ENCODE data around the gene PRCD.
"Not testable (repeated sequence)": the region's sequence is repeated elsewhere in the genome, so short reads cannot be mapped to it uniquely, and the experiment has no call there.

PRCD gene

DNA sequence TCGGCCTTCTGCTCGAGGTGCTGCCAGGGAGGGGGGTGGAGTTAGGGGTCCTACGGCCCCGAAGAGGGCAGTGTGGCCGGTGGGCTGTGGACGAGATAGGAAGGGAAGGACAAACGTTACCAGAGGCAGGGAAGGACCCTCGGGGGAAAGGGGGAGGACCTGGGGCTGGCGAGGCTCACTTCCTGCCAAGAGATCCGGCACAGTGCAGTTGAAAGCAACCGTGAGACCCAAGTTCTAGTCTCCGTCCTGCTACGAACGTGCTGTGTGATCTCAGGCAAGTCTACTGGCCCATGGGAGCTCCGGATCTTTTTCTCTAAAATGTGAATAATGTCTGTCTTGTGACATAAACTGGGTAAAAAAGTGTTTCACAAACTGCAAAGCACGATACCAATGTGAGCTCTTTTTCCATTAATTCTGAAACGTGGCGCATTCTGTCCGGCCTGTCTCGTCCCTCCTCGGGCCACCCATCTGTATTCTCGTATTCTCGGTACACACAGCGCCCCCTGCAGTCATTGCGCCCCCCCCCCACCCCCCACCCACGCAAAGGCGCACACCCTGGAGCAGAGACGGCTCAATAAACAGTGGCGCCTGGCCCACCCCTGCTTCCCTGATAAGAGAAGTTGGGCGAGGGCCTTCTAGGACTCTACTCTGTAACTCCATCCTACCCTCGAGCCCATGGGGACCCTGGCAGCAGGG is 11.2 kb upstream of the PRCD start:
- no peak for DNase-seq

DNA sequence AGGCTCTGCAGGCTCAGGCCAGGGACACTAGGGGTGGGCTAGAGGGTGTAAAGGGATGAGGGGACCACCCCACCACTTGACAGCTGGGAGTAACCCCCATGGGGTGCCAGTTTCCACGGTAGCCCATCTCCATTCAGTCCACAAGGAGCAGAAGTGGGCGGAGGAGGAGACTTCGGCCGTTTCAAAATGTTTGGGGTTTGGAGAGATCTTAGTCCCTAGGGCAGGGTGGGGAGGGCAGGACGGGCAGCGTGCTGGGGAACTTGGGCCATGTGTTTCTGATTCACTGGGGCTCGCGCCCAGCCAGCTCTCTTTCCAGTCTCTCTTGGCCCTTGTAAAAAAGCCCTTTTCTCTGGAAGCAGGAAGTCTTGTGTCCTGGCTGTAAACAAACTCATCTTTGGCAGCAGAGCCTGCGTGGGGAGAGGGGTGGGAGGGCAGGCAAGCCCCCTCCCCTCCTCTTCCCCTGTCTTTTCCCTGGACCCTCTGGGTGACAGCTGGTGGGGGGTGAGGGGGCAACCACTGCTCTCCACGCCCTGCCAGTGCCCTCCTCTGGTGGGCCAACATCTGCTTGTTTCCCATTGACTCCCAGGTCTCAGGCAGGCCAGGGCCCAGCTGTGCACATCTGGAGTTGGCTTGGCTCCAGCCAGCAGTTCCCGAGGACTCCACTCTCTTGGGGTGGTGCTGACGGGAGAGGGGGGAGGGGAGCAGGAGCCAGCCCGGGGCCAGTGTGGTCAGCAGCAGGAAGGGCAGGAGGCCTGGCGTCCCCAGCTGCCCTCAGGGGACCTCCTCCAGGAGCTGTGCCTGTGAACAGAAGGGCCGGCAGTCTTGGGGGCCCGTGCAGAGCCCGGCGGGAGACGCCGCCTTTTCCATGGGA is 10.4 kb upstream of the PRCD start:
- DNase-seq, result peak; percentile 42

DNA sequence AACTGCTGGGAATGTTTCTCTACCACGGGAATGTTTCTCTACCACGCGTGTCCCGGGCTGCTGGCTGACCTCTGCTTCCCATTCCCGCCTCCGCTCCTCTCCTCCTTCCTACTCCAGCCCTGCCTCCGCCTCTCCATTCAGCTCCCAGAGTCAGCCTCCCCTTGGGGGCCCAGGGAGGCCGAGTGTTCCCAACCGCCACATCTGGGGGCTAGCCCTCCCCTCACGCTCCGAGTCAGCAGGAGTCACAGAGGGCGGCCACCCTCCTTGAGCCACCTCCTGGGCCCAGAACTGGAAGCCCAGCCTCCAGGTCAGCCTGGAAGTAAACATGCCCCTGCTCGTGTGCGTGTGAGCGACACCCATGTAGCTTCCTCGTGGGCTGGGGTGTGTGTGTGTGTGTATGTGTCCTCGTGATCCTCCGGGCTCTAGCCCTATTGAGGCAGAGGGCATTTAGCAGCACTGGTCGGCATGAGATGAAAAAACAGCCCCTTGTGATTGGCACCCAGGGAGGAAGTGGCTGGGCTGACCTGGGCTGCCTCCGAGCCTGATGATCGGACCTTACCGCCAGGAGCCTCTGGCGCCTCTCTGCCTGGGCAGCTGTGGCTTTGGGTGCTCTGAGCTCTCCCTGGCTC is 9.6 kb upstream of the PRCD start:
- peak; percentile 59 for DNase-seq

DNA sequence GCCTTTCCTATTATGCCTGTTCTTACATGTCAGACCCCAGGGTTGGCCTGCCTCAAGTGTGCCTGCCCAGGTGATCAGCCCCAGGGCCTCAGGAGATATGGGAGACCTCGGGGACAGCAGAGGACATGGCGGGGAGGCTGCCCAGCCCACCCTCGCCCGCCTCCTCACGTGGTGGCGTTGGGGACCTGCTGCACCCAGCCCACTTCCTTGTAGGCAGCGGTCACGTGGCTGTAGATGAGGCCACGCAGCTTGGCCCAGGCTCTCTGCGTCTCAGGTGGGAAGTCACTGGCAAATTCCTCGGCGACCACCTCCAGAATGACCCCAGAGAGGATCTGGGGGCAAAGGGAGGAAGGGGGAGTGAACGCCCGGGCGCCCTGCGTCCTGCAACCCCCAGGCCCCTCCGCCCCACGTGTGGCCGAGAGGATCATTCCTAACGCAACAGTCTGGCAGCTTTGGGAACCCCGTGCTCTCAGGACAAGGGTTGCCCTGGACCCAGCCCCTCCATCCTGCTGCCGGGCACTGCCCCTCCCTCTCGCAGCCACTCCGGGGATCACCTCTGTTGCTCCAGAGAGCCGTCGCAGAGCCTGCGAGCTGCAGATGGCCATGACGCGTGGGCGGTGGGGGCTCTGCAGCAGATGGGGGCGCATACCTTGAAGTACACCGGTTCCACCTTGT is 8.9 kb upstream of the PRCD start:
- DNase-seq, result no peak

DNA sequence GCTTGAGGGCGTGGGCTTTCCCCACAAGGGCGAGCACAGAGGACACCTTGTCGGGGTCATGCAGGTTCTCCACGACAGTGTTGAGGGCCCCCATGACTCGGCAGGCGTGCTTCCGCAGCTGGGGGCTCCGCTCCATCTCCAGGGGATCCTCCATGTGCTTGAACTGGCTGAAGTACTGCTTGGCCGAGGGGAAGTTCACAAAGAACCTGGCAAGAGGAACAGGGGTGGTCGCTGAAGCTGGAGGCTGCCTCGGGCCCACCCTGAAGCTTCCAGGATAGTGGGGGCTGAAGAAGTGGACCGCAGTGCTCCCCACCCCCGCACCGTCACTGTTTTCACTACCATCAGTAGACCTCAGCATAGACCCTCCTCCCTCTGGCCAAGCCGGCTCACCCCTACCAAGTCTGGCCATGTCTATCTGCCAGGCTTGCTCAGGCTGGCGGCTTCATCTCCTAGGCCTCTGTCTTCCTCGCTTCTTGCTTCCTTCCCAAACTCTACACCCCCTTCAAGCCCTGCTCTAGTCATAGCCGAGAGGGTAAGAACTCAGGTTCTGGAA is 8.3 kb upstream of the PRCD start:
- no peak for DNase-seq

DNA sequence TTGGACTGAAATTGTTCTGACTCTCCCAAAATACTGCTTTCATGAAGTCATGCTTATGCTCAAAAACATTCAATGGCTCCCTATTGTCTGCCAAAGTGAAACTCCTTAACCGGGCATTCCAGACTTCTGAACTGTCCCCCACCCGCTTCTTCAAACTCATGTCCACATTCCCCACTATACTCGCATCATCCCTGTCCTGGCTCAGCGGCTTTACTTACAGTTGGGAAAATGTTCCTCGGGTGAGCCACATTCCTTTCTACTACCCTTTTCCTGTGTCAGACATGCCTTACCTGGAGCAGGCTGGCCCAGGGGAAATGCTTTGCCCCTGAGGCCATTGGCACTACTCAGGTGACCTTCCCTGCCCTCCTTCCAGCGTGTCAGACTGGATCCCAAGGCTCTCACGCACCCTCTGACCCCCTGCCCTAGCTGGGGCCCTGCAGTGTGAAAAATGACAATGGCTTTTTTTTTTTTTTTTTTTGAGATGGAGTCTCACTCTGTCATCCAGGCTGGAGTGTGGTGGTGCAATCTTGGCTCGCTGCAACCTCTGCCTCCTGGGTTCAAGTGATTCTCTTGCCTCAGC is 7.7 kb upstream of the PRCD start:
- no peak for DNase-seq

DNA sequence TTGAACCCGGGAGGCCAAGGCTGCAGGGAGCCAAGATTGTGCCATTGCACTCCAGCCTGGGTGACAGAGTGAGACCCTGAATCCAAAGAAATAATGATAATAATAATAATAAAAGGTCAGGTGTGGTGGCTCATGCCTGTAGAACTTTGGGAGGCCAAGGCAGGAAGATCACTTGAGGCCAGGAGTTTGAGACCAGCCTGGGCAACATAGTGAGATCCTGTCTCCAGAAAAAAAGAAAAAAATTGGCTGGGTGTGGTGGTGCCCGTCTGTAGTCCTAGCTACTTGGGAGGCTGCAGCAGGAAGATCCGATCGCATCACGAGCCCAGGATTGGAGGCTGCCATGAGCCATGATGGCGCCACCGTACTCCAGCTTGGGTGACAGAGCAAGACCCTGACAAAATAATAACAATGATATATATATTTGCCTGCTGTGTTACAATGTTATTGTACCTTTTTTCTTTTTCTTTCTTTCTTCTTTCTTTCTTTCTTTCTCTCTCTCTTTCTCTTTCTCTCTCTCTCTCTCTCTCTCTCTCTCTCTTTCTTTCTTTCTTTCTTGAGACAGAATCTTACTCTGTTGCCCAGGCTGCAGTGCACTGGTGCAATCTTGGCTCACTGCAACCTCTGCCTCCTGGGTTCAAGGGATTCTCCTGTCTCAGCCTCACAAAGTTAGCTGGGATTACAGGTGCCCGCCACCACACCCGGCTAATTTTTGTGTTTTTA is 6.0 kb upstream of the PRCD start:
- DNase-seq, result not testable (repeated sequence)

DNA sequence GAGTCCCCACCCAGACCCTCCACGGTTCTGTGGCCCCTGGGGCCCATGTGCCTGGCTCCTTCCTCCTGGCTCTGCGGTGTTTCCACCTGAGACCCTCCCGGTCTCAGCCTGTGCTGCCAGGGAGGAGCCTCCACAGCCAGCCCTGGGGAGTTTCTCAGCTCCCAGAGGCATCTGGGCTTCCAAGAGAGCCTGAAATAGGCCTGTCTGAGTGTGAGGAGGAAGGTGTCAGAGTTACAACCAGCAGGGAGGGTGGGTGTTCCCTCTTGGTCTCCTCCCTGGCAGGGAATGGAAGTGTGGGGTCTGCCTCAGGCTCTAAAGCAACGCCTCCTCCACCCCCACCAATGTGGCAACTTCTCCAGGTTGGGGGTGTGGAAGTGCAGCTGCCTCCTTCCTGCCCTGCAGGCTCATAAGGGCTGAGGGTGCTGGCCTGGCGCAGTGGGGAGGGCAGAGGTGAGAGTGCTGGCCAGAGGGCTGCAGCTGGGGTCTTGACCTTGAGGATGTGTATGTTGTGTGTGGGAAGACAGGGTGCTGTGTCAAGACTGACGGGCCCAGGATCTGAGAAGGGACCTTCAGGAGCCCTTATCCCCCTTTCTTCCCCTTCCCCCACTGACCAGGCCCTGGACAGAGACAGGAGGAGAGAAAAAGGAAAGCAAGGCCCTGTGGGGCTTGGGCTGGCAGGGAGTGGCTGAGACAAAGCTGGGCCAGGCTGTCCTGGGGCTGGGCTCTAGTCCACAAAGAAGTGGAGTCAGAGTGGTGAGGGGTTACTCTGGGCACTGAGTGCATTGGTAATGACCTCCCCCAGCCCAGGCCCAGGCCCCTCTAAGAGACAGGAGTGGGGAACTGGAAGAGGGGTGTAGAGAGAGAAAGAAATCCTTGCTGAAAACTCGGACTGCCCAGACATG is 4.8 kb upstream of the PRCD start:
- DNase-seq, result no peak

DNA sequence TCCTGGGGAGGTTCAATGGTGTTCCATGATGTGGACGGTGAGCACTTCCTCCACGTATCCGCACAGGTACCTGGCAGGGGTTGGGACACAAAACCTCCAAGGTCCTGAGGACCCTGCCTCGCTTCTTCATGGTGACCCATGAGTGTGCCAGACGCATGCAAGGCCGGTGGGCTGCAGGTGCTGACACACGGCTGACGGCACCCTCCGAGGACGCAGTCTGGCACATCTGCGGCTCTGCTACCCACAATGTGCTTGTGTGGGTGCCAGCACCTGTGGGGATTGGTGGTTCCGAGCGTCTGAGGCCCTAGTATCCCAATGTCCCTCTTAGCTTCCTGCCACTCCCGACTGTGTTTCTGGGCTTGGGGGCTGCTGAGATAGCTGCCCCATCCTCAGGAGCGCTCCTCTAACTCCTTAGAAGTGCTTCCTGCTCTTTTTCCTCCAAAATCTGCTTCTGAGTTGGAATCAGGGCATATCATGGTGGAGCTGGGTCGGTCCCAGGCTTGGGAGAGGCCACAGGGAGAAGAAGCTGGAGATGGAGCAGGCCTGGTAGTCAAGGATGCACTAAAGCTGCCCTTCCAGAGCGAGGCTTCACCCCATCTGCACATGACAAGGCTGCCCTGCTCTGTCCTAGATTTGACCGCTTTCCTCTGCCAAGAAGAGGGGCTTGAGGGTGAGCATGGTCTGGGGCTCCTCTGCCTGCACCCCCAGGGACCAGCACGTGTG is 3.9 kb upstream of the PRCD start:
- no peak for DNase-seq

DNA sequence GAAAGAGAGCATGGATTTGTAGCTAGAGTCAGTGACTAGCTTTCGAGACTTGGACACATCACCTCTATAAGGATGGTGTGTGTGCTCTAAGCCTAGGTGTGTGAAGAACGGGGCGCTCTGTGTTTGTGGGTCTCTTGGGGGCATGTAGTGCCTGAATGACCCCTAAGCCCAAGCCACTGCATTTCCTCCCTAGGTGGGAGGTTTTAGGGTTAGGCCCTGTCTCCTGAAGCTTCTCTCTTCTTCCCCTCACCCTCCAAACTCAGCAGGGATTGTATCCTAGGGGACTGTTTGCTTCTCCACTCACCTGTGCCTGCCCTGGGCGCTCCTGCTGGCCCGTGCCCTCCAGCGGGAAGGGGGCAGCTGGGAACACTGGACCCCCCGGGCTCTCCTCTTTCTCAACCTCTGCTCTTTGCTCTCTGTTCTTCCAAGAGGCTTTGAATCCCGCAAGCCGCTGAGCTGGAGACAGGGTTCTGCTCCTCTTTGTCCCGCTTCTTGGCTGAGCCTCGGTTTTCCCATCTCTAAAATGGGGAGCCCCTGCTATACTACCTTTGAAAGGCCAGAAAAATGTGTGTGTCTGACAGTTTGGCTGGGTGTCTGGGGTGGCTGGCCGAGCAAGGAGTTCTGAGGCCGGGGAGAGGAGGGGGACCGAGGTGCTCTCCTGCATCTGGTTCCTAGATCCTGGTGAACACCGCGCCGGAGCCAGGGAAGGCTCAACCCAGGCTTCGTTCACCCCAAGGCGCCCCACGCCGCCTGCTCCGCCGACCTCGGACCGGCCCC is 3.1 kb upstream of the PRCD start:
- DNase-seq, result no peak

DNA sequence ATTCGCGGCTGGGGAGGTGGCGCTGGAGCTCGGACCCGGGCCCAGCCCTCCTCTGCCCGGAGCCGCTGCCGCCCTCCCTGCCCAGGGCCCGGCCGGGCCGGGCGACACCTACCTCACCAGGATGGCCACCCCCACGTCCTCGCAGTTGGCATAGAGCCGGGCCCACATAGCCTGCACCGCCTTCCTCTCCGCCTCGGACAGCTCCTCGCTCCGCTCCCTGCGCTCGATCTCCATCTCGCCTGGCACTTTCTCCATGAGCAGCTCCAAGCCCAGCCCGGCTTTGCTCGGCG is 2.6 kb upstream of the PRCD start:
- no peak for DNase-seq

DNA sequence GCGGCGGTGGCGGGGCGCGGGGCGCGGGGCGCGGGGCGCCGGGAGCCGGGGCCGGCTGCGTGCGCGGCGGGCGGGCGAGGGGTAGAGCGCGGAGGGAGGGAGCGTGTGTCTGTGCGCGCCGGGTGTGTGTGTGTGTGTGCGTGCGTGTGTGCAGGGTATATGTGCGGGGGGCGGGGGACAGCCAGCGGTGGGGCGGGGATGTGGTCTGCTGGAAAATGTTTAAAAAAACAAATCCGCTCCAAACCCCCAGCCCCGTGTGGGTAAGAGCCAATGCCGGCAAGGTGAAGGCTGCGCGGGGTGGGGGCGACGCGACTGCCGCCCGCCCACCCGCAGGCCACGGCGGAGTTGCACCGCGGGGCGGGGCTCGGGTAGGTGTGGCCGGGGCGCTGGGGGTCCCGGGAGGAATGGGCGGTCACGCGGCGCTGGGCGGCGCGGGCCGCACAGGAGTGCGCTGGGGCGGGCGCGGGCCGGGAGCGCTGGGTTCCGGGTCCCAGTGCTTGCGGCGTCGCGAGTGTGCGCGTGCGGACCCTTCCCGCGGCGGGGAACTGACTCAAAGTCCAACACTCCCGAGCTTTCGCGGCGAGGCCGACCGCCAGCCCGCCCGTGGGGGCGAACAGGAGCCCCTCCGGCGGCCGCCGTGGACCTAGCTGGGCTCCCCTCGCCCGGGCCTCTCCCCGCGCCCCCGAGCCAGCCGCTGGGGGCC is 2.1 kb upstream of the PRCD start, which contains the start of gene CYGB:
Gene CYGB (minus strand): TSS at position 132 of the 703 bp plus-strand sequence. CDS start 167 bp downstream, outside the sequence.
- DNase-seq, result no peak

DNA sequence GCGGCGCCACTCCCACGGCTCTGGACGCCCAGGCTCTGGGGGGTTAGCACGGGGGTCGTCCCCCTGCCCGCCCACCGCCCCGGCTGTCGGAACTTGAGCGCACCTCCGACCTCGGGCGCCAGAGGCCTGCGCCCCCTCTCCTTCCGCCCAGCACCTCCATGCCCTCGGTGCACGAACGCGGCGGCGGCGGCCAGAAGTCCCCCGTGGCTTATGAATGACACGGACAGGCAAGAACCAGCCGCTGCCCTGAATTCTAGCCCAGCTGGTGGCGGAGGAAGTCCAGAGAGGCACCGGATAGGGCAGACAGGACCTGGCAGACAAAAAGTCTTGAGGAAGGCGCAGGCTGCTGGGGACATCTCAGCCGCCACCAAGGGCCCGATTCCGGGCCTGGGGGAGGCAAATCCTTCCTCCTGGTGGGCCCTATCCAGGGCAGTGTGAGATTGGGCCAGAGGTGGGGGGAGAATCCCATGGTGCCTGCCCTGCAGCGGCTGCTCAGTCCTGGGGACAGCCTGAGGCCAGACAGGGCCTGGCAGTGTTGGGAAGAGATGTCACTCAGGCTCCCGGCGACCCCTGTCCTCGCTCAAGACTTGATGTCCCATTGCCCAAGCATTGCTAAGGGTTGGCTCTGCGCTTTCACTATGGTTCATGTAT is 1.4 kb upstream of the PRCD start:
- no peak for DNase-seq

DNA sequence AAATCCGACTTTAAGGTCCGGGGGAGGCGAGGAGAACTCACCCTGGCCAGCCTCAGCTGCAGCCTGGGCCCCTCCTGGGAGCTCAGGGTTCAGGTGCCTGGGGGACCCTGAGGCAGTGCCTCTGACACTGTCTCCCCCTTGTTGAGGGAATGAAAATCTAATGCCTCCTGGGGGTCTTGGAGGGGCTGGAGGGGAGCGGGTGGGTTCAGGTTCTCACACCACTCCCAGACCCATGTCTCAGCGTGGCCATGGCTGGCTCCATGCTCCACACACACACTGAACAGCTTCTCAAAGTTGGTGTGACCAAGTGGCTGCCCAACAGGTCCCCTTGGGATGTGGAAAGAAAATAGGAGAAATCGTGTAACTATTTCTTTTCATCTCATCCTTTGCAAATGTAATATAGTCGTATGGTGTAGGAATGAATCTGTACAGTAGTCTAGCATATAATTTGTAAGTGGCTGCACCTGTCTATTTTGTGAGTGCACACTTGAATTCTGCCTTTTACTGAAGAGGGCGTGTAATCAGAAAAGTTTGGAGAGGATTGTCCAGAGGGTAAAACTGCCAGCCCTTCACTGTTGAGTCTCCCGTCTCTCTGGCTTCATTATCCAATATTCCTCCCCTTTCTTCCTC is 788 bp upstream of the PRCD start:
- DNase-seq, result no peak

DNA sequence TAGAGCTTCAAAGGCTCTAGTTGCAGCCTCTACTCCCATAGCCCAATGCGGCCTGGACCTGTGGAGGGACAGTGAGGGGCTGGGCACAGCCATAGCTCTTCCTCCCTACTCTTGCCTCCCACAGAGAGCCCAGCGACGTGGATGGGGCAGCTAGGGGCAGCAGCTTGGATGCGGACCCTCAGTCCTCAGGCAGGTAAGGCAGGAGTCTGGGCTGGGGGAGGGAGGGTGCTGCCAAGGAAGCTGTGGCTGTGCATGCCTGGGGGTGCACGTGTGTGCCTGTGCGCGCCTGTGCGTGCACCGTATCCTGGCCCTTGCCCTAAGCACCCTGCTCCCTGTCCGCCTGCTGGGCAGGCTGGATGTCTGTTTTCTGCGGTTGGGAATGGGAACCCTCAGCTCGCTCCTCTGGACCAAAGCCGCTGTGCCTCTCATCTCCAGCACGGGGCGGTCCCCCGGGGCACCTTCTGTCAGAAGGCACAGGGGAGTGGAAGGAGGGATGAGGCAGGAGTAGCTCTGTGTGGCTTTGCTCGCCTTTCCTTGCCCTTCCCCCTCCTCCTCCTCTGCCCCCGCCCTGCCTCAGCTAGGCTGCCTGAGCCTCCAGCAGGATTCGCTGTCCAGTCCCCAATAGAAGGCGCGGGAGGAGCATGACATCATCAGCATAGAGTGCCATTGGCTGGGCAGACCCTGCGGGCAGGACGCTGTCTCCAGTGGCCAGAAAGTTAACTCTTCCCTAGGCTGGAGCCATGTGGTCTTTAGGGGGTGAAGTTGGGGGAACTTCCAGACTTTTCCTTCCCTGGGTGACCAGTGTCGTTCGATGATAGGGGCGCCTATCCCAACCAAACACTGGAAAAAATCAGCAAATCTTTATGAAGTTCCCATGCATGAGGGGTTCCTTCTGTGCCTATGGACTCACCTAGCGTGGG is 797 bp downstream of the PRCD start:
- peak; percentile 82 for DNase-seq

DNA sequence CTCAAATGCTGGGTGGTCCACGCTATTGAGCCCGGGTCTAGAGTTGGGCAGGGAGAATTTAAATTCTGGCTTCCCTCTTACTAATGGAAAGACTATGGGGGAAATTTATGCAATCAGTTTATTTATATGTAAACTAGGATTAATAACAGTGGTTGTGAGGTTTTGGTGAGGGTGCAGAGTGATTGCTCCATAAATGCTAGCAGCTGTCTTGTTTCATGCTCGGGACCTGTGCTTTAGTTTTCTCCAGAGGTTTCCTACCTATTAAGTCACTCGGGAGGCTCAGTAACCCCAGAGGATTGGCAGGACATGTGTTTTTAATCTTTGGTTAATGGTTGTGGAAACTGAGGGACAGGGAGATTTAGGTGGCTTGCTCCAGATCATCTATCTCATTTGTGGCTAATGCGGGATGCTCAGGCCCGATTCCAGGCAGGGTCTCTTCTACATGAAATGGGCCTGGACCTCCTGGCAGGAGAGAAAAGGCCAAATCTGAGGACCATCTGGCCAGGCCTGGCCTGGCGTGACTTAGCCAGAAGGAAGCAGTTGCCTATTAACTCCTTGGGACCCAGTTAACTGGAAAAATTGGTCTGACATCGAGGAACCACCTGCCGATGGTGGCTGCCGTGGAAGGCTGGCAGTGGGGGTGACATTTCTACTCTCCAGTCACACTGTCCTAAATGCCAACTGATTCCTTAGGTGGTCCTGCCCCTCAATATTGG is 2.1 kb downstream of the PRCD start:
- no peak for DNase-seq
